Activated CD4-positive, CD25-positive, alpha-beta regulatory T cell treated with anti-CD3 and anti-CD28 coated beads, Interleukin-2, amount 50 U/mL, for 16 hours (primary cell): ENCODE data around the gene DCST2.

Source experiments
- DNase-seq: peaks from one replicate; pipeline ENCODE4 v3.0.0-alpha.2; 2020; ENCODE audit warnings: low read depth, low spot score

The DCST2 gene

GRCh38 chr1:155049651-155050559 lies 16.3 kb upstream of the DCST2 start:
- DNase-seq, result no peak

GRCh38 chr1:155048449-155049334 lies 15.1 kb upstream of the DCST2 start:
- DNase-seq, result no peak

- no peak for DNase-seq
Measured at GRCh38 chr1:155044812-155045657, 11.5 kb upstream of the DCST2 start.

GRCh38 chr1:155044365-155044764 lies 10.8 kb upstream of the DCST2 start:
- DNase-seq, result no peak

- DNase-seq, result no peak
Measured at GRCh38 chr1:155043793-155044192, 10.2 kb upstream of the DCST2 start.

- DNase-seq, result no peak
Measured at GRCh38 chr1:155043301-155043702, 9.7 kb upstream of the DCST2 start.

GRCh38 chr1:155042789-155043188 lies 9.2 kb upstream of the DCST2 start:
- DNase-seq, result no peak

GRCh38 chr1:155040358-155041093 lies 6.9 kb upstream of the DCST2 start:
- DNase-seq, result no peak

GRCh38 chr1:155039308-155039669 lies 5.7 kb upstream of the DCST2 start:
- DNase-seq, result no peak

- no peak for DNase-seq
Measured at GRCh38 chr1:155038602-155039307, 5.2 kb upstream of the DCST2 start.

GRCh38 chr1:155037851-155038441 lies 4.4 kb upstream of the DCST2 start:
- DNase-seq, result no peak

GRCh38 chr1:155037043-155037442 lies 3.5 kb upstream of the DCST2 start:
- DNase-seq, result no peak

- DNase-seq, result no peak
Measured at GRCh38 chr1:155035936-155036335, 2.4 kb upstream of the DCST2 start.

- no peak for DNase-seq
Measured at GRCh38 chr1:155034318-155035208, 982 bp upstream of the DCST2 start.

- no peak for DNase-seq
Measured at GRCh38 chr1:155032886-155033285, 695 bp downstream of the DCST2 start.

GRCh38 chr1:155030899-155031298 lies 2.7 kb downstream of the DCST2 start:
- no peak for DNase-seq

- DNase-seq, result no peak
Measured at GRCh38 chr1:155030243-155030795, 3.3 kb downstream of the DCST2 start.

- DNase-seq, result no peak
Measured at GRCh38 chr1:155029513-155030242, 3.9 kb downstream of the DCST2 start.
